GM18507 (cell line): ENCODE data around the gene BPI.
"Not testable (repeated sequence)": the region's sequence is repeated elsewhere in the genome, so short reads cannot be mapped to it uniquely, and the experiment has no call there.

ENCODE experiments used
- DNase-seq: peaks from one replicate; pipeline ENCODE4 v3.0.0; 2011; ENCODE audit warnings: low read depth; ENCODE audit not compliant: insufficient read length; ENCODE audit errors: extremely low spot score
- FAIRE-seq: peaks from 2 replicates; lab custom pipeline; 2011; peaks lifted over from hg19 to GRCh38; lab: Jason Lieb, UNC

BPI gene

DNA sequence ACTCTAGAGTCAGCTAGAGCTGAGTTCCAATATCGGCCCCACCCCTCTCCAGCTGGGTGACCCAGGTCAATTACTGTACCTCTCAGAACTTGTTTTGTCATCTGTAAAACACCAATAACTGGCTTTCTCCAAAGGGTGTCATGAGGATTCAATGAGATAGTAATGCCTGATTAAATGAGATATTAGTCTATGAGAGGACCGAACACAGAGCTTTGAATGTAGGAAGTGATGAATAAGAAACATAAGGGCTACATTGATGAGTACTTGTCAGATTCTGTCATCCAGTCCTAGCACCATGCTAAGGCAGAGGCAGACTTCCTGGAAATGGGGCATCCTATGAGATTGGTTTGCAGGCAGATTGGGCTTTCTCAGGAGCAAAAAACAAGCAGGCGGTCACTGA is 20.2 kb downstream of the BPI start:
- DNase-seq (no peak), FAIRE-seq (no peak)

DNA sequence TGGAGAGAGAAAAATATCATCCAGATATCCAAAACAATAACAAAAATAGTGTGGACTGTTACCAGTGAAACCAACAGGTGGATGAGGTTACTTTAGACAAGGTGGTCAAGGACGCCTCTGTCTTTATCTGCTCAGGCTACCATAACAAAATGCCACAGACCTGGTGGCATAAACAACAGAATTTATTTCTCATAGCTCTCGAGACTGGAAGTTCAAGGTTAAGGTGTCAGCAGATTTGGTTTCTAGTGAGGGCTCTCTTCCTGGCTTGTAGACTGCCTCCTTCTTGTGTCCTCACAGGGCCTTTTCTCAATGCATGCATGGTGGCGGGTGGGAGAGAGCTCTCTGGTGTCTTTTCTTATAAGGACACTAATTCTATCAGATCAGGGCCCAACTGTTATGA is 21.2 kb downstream of the BPI start:
- DNase-seq (no peak), FAIRE-seq (no peak)

GRCh38 chr20:38325905-38326304 is 21.9 kb downstream of the BPI start:
- FAIRE-seq (no peak), DNase-seq (no peak)

DNA sequence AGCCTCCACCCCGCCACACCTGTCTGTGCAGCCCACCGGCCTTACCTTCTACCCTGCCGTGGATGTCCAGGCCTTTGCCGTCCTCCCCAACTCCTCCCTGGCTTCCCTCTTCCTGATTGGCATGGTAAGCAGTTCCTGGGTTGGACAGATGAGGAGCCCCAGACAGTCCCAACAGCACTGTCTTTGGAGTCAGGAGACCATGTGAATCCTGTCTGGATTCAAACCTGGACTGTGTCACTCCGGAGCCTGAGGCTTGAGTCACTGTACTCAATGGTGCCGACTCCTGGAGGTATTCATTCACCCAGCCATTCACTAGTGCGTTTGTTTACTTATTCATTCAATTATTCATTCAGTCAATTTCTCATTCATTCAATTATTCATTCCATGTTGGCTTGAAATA is 22.4 kb downstream of the BPI start:
- no peak for DNase-seq
- no peak for FAIRE-seq

GRCh38 chr20:38330638-38331037 is 26.7 kb downstream of the BPI start:
- no peak for FAIRE-seq
- DNase-seq, result no peak

- FAIRE-seq, result no peak
These were observed 27.3 kb downstream of the BPI start for GRCh38 chr20:38331245-38331644.

DNA sequence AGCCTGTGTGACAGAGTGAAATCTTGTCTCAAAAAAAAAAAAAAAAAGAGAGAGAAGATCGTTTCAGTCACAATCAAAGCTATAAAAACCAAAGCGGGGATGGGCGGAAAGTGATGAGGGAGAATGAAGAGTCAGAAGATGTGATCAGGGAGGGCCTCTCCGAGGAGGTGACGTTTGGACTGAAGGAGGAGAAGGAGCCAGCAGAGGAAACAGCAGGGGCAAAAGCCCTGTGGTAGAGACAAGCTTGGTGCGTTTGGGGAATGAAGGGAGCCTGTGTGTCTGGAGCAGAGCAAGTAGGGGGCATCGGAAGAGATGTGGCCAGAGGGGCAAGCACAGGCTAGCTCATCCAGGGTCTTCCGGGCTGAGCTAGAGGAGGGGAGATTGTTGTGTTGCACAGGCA is 27.9 kb downstream of the BPI start:
- FAIRE-seq, result no peak
- DNase-seq, result no peak

More at GRCh38 chr20:38331245-38331644, 27.3 kb downstream of the BPI start:
- no peak for DNase-seq

DNA sequence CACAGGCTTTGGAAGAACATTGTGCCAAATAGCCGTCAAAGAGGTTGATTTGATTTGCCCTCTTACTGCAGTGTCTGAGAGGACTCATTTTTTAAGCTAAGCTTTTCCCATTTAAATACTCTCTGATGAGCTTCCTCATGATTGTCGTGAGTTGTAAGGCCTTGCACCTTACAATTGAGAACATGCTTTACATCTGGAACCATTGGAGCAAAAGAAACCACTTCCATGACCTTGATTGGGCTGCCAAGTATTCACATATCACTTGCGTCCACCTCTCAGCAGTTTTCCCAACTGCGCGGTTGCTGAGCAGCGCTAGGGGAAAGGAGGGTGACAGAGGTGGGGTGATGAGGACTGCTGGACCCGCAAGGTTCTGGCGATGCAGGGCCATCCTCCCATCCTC is 30.1 kb downstream of the BPI start:
- FAIRE-seq (no peak), DNase-seq (no peak)

- no peak for FAIRE-seq
- no peak for DNase-seq
These were observed 32.8 kb downstream of the BPI start for GRCh38 chr20:38336726-38337125.

DNA sequence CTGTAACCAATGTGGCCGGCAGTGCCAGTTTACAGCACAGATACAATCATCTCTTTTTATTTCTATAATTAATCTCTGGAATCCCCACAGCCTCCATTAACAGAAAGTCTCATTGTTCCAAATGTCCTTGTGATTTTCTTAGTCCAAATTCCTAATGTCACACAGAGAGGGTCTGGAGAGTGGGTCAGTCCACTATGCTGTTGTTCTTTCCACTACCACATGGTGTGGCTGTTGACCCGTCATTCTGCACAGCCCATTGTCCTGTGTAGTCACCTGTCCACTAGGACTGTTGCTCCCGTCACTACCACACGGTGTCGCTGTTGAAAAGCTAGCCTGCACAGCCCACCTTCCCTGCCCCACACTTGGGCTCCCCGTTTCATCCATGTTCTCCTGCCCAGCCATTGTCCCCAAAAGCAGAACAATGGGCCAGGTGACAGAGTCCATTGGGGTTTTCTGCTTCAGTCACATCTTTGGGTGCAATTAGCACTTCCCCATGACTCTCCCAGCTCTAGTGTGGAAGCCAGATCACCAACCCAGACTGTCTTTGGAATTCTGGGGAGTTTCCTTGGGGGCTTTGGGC is 33.7 kb downstream of the BPI start:
- DNase-seq, result no peak
- no peak for FAIRE-seq

DNA sequence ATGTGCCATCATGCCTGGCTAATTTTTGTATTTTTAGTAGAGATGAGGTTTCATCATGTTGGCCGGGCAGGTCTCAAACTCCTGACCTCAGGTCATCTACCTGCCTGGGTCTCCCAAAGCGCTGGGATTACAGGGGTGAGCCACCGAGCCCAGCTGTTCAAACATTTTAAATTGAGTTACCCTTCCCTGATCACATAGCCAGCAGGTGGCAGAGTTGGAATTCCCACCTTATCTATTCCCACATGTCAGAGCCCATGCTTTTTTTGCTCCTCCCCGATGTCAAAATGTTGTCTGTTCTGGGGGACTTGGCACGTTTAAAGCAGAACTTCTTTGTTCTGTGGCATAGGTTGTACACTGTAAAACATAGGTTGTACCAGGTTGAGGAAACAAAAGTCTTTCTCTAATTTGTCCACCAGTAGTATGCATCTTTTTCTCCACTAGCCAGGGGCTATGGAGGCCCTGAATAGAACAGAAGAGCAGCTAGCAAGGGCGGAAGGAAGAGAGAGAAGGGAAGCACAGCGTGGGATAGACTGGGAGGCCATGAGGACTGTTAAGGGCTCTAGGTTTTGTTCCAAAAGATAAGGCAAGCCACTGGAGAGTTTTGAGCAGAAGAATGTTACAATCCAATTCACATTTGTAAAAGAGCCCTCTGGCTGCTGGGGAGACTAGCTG is 35.0 kb downstream of the BPI start:
- no peak for FAIRE-seq
- no peak for DNase-seq

- DNase-seq, FAIRE-seq: not testable (repeated sequence)
These were observed 35.6 kb downstream of the BPI start for GRCh38 chr20:38339521-38339896.

- no peak for DNase-seq
- no peak for FAIRE-seq
These were observed 36.0 kb downstream of the BPI start for GRCh38 chr20:38339997-38340396.

DNA sequence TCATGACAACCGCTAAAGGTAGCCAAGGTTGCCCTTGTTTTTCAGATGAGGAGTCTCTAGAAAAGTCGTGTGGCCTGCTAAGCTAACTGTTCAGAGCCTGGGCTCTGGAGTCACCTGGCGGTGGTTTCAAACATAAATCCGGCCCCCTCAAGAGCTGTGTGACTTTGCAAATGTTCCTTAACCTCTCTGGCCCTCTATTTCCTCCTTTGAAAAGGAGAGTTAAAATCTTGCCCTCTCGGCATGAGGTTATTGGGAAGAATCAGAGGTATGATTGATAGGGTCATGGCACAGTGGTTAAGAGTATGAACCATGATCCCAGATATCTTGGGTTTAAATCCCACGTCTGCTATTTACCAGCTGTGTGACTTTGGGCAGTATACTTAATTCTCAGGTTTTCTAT is 36.7 kb downstream of the BPI start:
- FAIRE-seq, result no peak

DNA sequence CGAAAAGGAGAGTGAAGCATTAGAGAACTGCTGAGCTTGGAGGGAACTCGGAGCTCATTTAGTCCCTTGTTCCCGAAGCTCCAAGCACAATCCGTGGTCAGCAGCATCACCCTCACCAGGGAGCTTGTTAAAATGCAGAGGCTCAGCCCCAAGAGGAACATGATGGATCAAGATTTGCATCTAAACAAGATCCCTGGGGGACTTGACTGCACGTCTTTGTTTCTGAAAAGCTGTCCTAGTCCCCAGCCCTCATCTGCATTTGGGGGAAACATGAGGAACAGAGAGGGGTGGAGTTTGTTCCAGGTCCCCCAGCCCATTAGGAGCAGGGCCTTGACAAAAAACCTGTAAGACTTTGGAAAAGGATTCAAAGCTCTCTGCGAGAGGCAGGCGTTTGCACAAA is 38.3 kb downstream of the BPI start:
- FAIRE-seq (no peak), DNase-seq (no peak)

More for the DNA sequence above, 36.7 kb downstream of the BPI start:
- no peak for DNase-seq

DNA sequence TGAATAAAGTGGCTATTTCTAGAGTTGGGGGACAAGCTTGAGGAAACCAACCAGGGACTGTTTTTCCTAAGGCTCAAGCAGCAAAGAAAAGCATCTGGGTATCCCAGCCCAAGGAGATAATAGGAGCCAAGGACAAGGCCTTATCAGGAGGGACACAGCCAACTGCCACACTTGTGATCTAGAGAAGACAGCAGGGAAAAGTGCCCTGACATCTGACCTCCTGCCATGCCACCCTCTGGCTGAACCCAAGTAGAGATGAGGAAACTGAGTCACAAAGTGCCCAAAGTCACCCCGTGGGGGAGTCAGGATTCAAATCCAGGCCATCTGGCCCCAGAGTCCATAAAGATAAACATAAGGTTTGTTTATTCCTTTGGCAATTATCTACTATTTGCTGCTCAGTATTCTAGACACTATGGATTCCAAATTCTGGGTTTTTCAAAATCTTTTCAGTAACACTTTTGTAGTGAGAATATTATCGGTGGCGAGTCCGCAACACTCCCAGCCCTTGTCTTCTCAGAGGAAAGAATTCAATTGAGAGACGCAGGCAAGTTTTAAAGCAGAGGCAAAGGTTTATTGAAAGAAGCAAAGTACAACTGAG is 38.9 kb downstream of the BPI start:
- no peak for FAIRE-seq
- no peak for DNase-seq

DNA sequence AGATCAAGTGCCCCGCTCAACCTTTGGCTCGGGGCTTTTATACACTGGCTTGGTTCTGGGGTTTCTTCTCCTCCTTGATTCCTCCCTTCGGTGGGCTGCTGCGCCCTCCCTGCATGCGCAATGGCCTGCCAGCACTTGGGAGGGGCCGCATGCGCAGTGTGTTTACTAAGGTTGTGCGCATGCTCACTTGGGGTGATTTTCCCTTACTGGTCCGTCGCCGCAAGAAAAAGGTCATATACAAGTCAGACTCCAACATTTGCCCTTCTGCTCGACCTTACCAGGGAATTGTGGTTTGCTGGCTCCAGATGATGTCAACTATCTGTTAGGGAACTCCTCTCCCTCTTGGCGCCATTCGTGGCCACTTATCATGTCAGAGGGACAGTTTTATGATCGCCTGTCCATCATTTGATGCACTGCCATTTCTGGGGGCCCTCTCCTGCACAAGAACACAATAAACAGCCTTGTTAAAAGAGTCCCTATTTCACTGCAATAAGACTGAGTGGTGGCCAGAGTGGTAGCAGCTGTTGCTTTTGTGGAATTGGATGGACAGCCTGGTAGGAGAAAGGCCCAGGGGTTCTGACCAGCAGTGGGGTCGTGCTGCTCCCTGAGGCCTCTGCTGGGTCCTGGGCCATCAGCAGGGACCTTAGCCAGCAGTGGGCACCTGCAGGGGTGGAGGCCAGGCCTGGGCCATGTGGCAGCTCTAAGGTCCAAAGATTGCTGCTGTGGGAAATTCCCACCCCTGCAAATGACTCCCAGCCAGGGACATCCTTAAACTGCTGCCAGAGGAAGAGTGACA is 39.6 kb downstream of the BPI start:
- no peak for DNase-seq

GRCh38 chr20:38344107-38344701 is 40.2 kb downstream of the BPI start:
- no peak for DNase-seq

More for the DNA sequence above, 39.6 kb downstream of the BPI start:
- no peak for FAIRE-seq

GRCh38 chr20:38345643-38346042 is 41.7 kb downstream of the BPI start:
- DNase-seq (no peak), FAIRE-seq (no peak)

More at GRCh38 chr20:38344107-38344701, 40.2 kb downstream of the BPI start:
- FAIRE-seq, result no peak

- DNase-seq (no peak), FAIRE-seq (no peak)
These were observed 42.3 kb downstream of the BPI start, which contains the start of gene LBP for GRCh38 chr20:38346247-38346651. Gene LBP (plus strand): TSS chr20:38346482. CDS start chr20:38346517, 35 bp downstream.
